ENCODE results near the gene KITLG. TPM values are rescaled to one million over a fixed set of nuclear protein-coding genes. Genes with fewer than 3 reads are reported as not detected.

KITLG gene
- 9.9 and 36.6 TPM in 2 replicates for total RNA-seq (ENCODE audit: low replicate concordance)

GRCh38 chr12:88580051-88580871 lies at the start of gene KITLG:
Gene KITLG, minus strand, starts transcription at chr12:88580471. Its CDS starts 193 bp downstream, at chr12:88580278.

Data from smooth muscle cell of the coronary artery (primary cell).